ENCODE measurements around the gene IQCN. TPM values are rescaled to one million over a fixed set of nuclear protein-coding genes. Genes with fewer than 3 reads are reported as not detected.

The IQCN gene
- total and polyA plus RNA-seq, 2 donors (not counting 1 experiment from before 2014, with no cell fraction given): 52.0 to 63.6 TPM

- Histone ChIP-seq H3K27ac (ENCODE audit: low read length in 2 of 2) (peak within 1 kb of the TSS; percentile 99 to 100), H3K79me2 (ENCODE audit: control insufficient read depth, insufficient read depth, low read length) (peaks cover 46% of the 10 kb centered on the region), H3K4me1 (ENCODE audit: control insufficient read depth in 2 of 2, insufficient read depth in 2 of 2, low read length in 2 of 2) (peaks cover 23 to 43% of the 10 kb centered on the region in 2 donors), H3K4me2 (replicated peaks; ENCODE audit: low read depth, low read length, poor library complexity, severe bottlenecking) (peak within 1 kb of the TSS; percentile 98), H3K9ac (ENCODE audit: low read length) (peak within 1 kb of the TSS; percentile 100), H3K27me3 (replicated peaks in 1 of 4; ENCODE audit: control extremely low read depth in 1 of 4, control insufficient read depth in 3 of 4, insufficient read depth in 4 of 4, low read length in 3 of 4) (no peaks in the 10 kb centered on the region), H3K9me3 (ENCODE audit: control extremely low read depth in 1 of 3, control insufficient read depth in 2 of 3, insufficient read depth in 1 of 3, low read length in 2 of 3) (no peaks in the 10 kb centered on the region), H3K36me3 (replicated peaks in 1 of 2; ENCODE audit: control extremely low read depth in 1 of 2, control insufficient read depth in 1 of 2, extremely low read depth in 1 of 2, insufficient read depth in 2 of 2, low read length in 1 of 2) (peaks cover 0 to 21% of the 10 kb centered on the region in 2 experiments), H4K20me1 (ENCODE audit: control insufficient read depth, insufficient read depth, low read length, poor library complexity, severe bottlenecking) (peaks cover 47% of the 10 kb centered on the region), H2AFZ (ENCODE audit: insufficient read depth, low read depth, low read length, poor library complexity, severe bottlenecking) (peak within 1 kb of the TSS; percentile 36), H3K4me3 (ENCODE audit: control extremely low read depth in 1 of 5, extremely low read depth in 1 of 5, insufficient read depth in 1 of 5, low read depth in 2 of 5, low read length in 4 of 5) (peak within 1 kb of the TSS; percentile 77 to 98 (median 94))
- H3K27me3 Mint-ChIP-seq: no peaks in the 10 kb centered on the region
- TF ChIP-seq, protein P1, sequence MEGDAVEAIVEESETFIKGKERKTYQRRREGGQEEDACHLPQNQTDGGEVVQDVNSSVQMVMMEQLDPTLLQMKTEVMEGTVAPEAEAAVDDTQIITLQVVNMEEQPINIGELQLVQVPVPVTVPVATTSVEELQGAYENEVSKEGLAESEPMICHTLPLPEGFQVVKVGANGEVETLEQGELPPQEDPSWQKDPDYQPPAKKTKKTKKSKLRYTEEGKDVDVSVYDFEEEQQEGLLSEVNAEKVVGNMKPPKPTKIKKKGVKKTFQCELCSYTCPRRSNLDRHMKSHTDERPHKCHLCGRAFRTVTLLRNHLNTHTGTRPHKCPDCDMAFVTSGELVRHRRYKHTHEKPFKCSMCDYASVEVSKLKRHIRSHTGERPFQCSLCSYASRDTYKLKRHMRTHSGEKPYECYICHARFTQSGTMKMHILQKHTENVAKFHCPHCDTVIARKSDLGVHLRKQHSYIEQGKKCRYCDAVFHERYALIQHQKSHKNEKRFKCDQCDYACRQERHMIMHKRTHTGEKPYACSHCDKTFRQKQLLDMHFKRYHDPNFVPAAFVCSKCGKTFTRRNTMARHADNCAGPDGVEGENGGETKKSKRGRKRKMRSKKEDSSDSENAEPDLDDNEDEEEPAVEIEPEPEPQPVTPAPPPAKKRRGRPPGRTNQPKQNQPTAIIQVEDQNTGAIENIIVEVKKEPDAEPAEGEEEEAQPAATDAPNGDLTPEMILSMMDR (IDR thresholded peaks at IDR 0.05): no peak
- TF ChIP-seq EZH2 (IDR thresholded peaks at IDR 0.05; ENCODE audit: borderline replicate concordance, insufficient read depth, low read depth, low read length, poor library complexity, severe bottlenecking): no peak
- no peaks in the 10 kb centered on the region for H3K9me3 Mint-ChIP-seq (ENCODE audit: insufficient read depth)
- ATAC-seq (ENCODE audit: low read depth): peak; percentile 63
- peak; percentile 100 for DNase-seq
- ChIA-PET CTCF (interaction anchor here (1.1 to 6.8 kb wide), 10 partner anchors 10 to 129 kb away, joined by 3 to 259 read pairs (median 48); partner anchors contain the start of genes LSM4 and MPV17L2), POLR2A (interaction anchor here (0.6 to 7.2 kb wide), 21 partner anchors 9 to 281 kb away, joined by 3 to 318 read pairs (median 6); partner anchors contain the start of genes LSM4, MPV17L2 and RAB3A)
- intact Hi-C loops (cut with micrococcal nuclease): loop anchor here (1.0 to 2.0 kb wide), 3 partner anchors 9 to 77 kb away; partner anchors contain the start of gene RAB3A
- H3K4me1 Mint-ChIP-seq: peaks cover 51% of the 10 kb centered on the region
- H3K27ac Mint-ChIP-seq: peak within 1 kb of the TSS; percentile 98
- under 1% methylated on average over 136 of the region's 138 CpGs for WGBS (ENCODE audit: insufficient coverage)
- peak within 1 kb of the TSS; percentile 97 for H3K4me3 Mint-ChIP-seq
Observed at GRCh38 chr19:18281082-18282020, 7.1 kb upstream of the IQCN start, which contains the start of gene JUND. Gene JUND (minus strand): TSS chr19:18281622. CDS start chr19:18281484, 138 bp downstream.
